ENCODE measurements around the gene CST9. TPM values are rescaled to one million over a fixed set of nuclear protein-coding genes. Genes with fewer than 3 reads are reported as not detected.
"Not testable (repeated sequence)": the region's sequence is repeated elsewhere in the genome, so short reads cannot be mapped to it uniquely, and the experiment has no call there.

CST9 gene
- total RNA-seq, 2 donors from 2014 or later = not detected

DNA sequence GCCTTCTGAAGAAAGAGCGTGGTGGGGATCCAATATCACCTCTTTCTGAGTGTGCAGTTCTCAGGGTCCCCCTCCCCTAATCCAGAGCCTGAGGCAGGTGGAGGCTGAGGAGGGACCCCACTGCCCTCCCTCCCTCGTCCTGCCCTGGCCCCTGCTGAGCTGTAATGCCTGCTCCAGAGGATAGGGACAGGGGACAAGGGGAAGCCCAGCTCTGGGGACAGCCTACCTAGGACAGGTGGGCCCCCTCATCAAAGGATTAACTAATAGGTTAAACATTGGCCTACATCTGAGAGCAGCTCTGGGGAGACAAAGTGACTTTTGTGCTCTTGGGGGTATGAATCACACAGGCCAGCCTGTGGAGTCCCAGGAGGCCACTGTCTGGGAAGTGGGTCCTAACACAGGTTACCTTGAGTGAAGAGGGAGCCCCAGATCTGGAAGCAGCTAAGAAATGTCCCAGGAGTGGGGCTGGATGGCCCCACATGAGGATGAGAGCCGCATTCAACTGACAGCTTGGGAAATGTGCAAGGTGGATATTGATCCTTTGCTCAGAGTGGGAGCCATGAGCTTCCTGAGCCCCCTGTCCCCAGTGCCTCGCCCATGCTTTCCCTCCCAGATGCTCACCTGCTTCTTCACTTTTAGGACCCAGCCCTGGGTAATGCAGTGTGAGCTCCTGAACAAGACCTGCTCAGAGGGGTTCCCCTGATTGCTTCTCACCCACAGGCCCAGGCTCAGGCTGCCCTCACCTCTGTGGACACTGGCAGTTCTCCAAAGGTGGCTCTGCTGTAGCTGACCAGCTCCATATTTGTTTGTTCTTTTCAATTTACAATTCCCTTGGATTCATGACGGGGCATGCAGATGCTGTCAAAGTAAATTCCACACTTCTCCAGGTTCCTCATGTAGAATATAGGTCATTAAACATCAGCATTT, 19.6 kb downstream of the CST9 start:
- H3K27ac Mint-ChIP-seq = no peak overlapping the region
- H3K36me3 Mint-ChIP-seq = no peaks in the 10 kb centered on the region

GRCh38 chr20:23585449-23585807, 20.3 kb downstream of the CST9 start:
- H3K27ac Mint-ChIP-seq = no peak overlapping the region
- ATAC-seq (no peak), DNase-seq (ENCODE audit: low spot score in 2 of 2) (no peak)
- no peaks in the 10 kb centered on the region for H3K36me3 Mint-ChIP-seq
- peaks cover 0 to 4% of the 10 kb centered on the region in 2 donors for H3K9me3 Mint-ChIP-seq

More for the DNA sequence above, 19.6 kb downstream of the CST9 start:
- peaks cover 0 to 3% of the 10 kb centered on the region in 2 donors for H3K9me3 Mint-ChIP-seq
- ATAC-seq = no peak
- DNase-seq (ENCODE audit: low spot score in 2 of 2) = no peak

GRCh38 chr20:23584434-23585199, 21.1 kb downstream of the CST9 start:
- H3K9me3 Mint-ChIP-seq = peaks cover 0 to 4% of the 10 kb centered on the region in 2 donors
- H3K36me3 Mint-ChIP-seq = no peaks in the 10 kb centered on the region
- no peak for ATAC-seq
- DNase-seq (ENCODE audit: low spot score in 2 of 2) = no peak
- H3K27ac Mint-ChIP-seq = no peak overlapping the region

GRCh38 chr20:23583526-23583925, 22.2 kb downstream of the CST9 start:
- peaks cover 0 to 4% of the 10 kb centered on the region in 2 donors for H3K9me3 Mint-ChIP-seq
- ATAC-seq (no peak), DNase-seq (ENCODE audit: low spot score in 2 of 2) (no peak)
- no peak overlapping the region for H3K27ac Mint-ChIP-seq
- H3K36me3 Mint-ChIP-seq = no peaks in the 10 kb centered on the region

- ATAC-seq = no peak
- DNase-seq (ENCODE audit: low spot score in 2 of 2) = no peak
Measured at GRCh38 chr20:23582293-23582692, 23.4 kb downstream of the CST9 start.

GRCh38 chr20:23581833-23582232, 23.9 kb downstream of the CST9 start:
- not testable (repeated sequence) for ATAC-seq; DNase-seq (ENCODE audit: low spot score in 2 of 2); H3K27ac Mint-ChIP-seq; H3K36me3 Mint-ChIP-seq; H3K9me3 Mint-ChIP-seq

More at GRCh38 chr20:23582293-23582692, 23.4 kb downstream of the CST9 start:
- H3K36me3 Mint-ChIP-seq = no peaks in the 10 kb centered on the region
- peaks cover 0 to 4% of the 10 kb centered on the region in 2 donors for H3K9me3 Mint-ChIP-seq
- no peak overlapping the region for H3K27ac Mint-ChIP-seq

DNA sequence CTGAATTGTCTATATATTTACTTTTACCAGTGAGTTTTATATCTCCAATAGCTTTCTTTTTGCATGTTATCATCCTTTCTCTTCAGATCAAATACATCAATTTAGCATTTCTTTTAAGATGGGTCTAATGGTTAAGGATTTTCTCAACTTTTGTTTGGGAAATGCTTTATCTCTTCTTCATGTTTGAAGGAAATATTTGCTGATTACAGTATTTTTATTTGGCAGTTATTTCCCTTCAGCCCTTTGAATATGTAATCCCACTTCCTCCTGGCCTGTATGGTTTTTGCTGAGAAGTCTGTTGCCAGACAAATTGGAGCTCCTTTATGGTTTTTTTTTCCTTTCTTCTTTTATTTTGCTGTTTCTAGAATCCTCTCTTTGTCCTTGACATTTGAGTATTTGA, 30.7 kb downstream of the CST9 start:
- no peaks in the 10 kb centered on the region for H3K36me3 Mint-ChIP-seq
- no peak overlapping the region for H3K27ac Mint-ChIP-seq
- DNase-seq (ENCODE audit: low spot score in 2 of 2) = no peak
- ATAC-seq = no peak
- no peaks in the 10 kb centered on the region for H3K9me3 Mint-ChIP-seq

- no peak for DNase-seq (ENCODE audit: low spot score in 2 of 2)
- Mint-ChIP-seq H3K9me3 (no peaks in the 10 kb centered on the region), H3K36me3 (no peaks in the 10 kb centered on the region), H3K27ac (no peak overlapping the region)
- ATAC-seq = no peak
Measured at GRCh38 chr20:23570178-23570760, 35.4 kb downstream of the CST9 start.

GRCh38 chr20:23569570-23569969, 36.1 kb downstream of the CST9 start:
- no peaks in the 10 kb centered on the region for H3K9me3 Mint-ChIP-seq
- H3K27ac Mint-ChIP-seq = no peak overlapping the region
- no peaks in the 10 kb centered on the region for H3K36me3 Mint-ChIP-seq
- ATAC-seq (no peak), DNase-seq (ENCODE audit: low spot score in 2 of 2) (no peak)

DNA sequence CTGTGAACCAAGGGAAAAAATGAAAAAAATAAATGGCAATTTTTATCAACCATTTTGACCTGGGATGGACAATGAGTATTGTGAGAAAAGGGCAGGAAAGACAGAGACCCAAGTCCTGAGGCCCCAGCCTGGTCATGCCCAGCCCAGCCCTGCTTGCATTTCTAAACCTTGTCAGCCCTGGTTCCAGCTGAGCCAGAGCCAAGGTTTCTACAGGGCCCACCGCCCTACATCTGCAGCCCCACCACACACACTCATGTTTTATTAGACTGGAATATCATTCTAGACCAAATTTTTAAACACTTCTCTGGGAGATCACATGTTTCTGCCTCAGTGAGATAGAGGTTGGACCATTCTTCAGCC, 36.8 kb downstream of the CST9 start:
- ATAC-seq = no peak
- no peak for DNase-seq (ENCODE audit: low spot score in 2 of 2)
- no peak overlapping the region for H3K27ac Mint-ChIP-seq
- H3K9me3 Mint-ChIP-seq = no peaks in the 10 kb centered on the region
- no peaks in the 10 kb centered on the region for H3K36me3 Mint-ChIP-seq

DNA sequence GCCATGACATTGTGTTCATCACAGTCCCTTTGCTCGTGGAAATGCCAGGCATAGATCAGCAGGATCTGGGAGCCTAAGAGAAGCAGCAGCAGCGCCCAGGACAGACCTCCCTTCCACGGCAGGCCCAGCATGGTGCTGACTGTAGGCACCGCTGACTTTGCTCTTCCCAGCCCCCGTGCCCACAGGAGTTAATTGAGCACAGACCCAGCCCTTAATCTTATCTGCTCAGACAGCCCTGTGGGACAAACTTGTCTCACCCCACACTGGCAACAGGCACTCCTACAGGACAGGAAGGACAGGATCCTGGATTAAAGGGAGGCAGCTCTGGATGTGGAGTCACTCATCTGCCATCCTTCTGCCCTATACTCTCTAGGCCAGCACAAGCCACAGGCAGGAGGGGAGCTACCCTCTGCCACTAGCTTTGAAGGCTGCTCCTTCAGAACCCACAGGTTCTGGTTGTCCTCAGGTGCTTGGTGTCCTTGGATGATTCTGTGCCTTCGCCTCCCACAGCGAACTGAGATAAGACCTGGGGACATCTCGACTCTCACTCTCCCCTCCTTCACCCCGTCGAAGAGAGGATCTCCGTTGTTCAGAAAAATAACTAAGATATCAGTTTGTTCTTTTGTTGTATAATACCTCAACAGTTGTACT, 37.3 kb downstream of the CST9 start, which contains the start of gene CST9L:
Gene CST9L (minus strand): TSS at position 165 of the 651 bp plus-strand sequence. CDS start 34 bp downstream, at position 131.
- Mint-ChIP-seq H3K9me3 (no peaks in the 10 kb centered on the region), H3K36me3 (no peaks in the 10 kb centered on the region), H3K27ac (no peak within 1 kb of the TSS)
- no peak for ATAC-seq
- DNase-seq (ENCODE audit: low spot score in 2 of 2) = no peak

GRCh38 chr20:23566199-23566932, 39.4 kb downstream of the CST9 start:
- peaks cover 7 to 14% of the 10 kb centered on the region in 2 donors for H3K9me3 Mint-ChIP-seq
- ATAC-seq (no peak), DNase-seq (ENCODE audit: low spot score in 2 of 2) (no peak)
- H3K36me3 Mint-ChIP-seq = peaks cover 10 to 11% of the 10 kb centered on the region in 2 donors
- H3K27ac Mint-ChIP-seq = no peak overlapping the region

- DNase-seq (ENCODE audit: low spot score in 2 of 2) (no peak), ATAC-seq (no peak)
- Mint-ChIP-seq H3K27ac (no peak overlapping the region), H3K36me3 (peaks cover 10 to 11% of the 10 kb centered on the region in 2 donors), H3K9me3 (peaks cover 7 to 14% of the 10 kb centered on the region in 2 donors)
Measured at GRCh38 chr20:23565503-23566045, 40.1 kb downstream of the CST9 start.

DNA sequence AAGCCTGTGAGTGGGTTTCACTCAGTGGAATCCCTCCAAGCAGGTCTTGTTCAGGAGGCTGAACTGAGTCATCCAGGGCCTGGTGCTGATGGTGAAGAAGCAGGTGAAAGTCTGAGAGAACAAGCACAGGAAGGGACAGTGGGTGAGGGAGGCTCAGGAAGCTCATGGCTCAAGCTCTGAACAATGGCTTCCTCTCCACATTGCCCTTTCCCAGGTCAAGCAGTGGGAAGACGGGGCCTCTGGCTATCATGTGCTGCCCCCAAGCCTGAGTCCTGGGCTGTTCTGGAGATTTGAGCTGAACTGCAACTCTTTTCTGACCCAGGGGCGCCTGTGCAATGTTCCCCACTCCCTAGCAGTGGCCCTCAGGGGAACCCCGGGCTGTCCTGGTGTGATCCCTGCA, 40.8 kb downstream of the CST9 start:
- Mint-ChIP-seq H3K9me3 (peaks cover 9 to 17% of the 10 kb centered on the region in 2 donors), H3K27ac (peak overlapping the region in 1 of 2 donors; percentile 44)
- no peak for ATAC-seq

GRCh38 chr20:23562721-23563342, 42.9 kb downstream of the CST9 start:
- Mint-ChIP-seq H3K9me3 (peaks cover 17 to 25% of the 10 kb centered on the region in 2 donors), H3K27ac (no peak overlapping the region), H3K36me3 (peaks cover 11 to 15% of the 10 kb centered on the region in 2 donors)
- DNase-seq (ENCODE audit: low spot score in 2 of 2) (no peak), ATAC-seq (no peak)

More for the DNA sequence above, 40.8 kb downstream of the CST9 start:
- H3K36me3 Mint-ChIP-seq = peaks cover 11 to 15% of the 10 kb centered on the region in 2 donors
- no peak for DNase-seq (ENCODE audit: low spot score in 2 of 2)
